NCI-H146 treated with DMSO at 0.1 percent for 48 hours (cell line): Measurements from ENCODE around the gene FOXK1.
A peak's percentile ranks its signal among the peaks of the same experiment; 100 is the strongest.
"Not testable (repeated sequence)": the region's sequence is repeated elsewhere in the genome, so short reads cannot be mapped to it uniquely, and the experiment has no call there.

Source experiments
- DNase-seq: peaks from one replicate; lab custom pipeline; 2025; ENCODE audit not compliant: unreplicated experiment; lab: John Stamatoyannopoulos, UW

FOXK1 gene

GRCh38 chr7:4783292-4783652, 101.2 kb downstream of the FOXK1 start:
- no peak for DNase-seq

GRCh38 chr7:4783762-4784351, 101.8 kb downstream of the FOXK1 start:
- DNase-seq, result no peak

- DNase-seq, result no peak
Measured at GRCh38 chr7:4784799-4785198, 102.7 kb downstream of the FOXK1 start.

- no peak for DNase-seq
Measured at GRCh38 chr7:4785371-4785770, 103.3 kb downstream of the FOXK1 start.

GRCh38 chr7:4786015-4786414, 103.9 kb downstream of the FOXK1 start:
- DNase-seq, result no peak

- DNase-seq, result no peak
Measured at GRCh38 chr7:4787541-4787940, 105.4 kb downstream of the FOXK1 start.

GRCh38 chr7:4787947-4788626, 106.0 kb downstream of the FOXK1 start:
- DNase-seq, result no peak

- DNase-seq, result no peak
Measured at GRCh38 chr7:4788627-4789189, 106.6 kb downstream of the FOXK1 start.

GRCh38 chr7:4789194-4790077, 107.3 kb downstream of the FOXK1 start:
- no peak for DNase-seq

GRCh38 chr7:4790078-4790465, 108.0 kb downstream of the FOXK1 start:
- no peak for DNase-seq

GRCh38 chr7:4790516-4790991, 108.5 kb downstream of the FOXK1 start:
- no peak for DNase-seq

- DNase-seq, result no peak
Measured at GRCh38 chr7:4791101-4791737, 109.1 kb downstream of the FOXK1 start.

- peak; percentile 60 for DNase-seq
Measured at GRCh38 chr7:4791738-4792536, 109.8 kb downstream of the FOXK1 start.

GRCh38 chr7:4792537-4793126, 110.5 kb downstream of the FOXK1 start:
- no peak for DNase-seq

GRCh38 chr7:4793385-4793993, 111.4 kb downstream of the FOXK1 start:
- not testable (repeated sequence) for DNase-seq

- not testable (repeated sequence) for DNase-seq
Measured at GRCh38 chr7:4794171-4794570, 112.1 kb downstream of the FOXK1 start.

GRCh38 chr7:4794591-4795350, 112.7 kb downstream of the FOXK1 start:
- no peak for DNase-seq

- no peak for DNase-seq
Measured at GRCh38 chr7:4796453-4796852, 114.4 kb downstream of the FOXK1 start.
